K562 (cell line): ENCODE results near the gene GNRHR. TPM values are rescaled to one million over a fixed set of nuclear protein-coding genes. Genes with fewer than 3 reads are reported as not detected.

Experiments used
- ARID1B ChIP-seq: fragments of 450-650 bp; IDR thresholded peaks from 2 replicates; pipeline ENCODE4 v1.6.1; 2016; ENCODE audit warnings: antibody characterized with exemption, mild to moderate bottlenecking, inconsistent platforms
- CBFA2T3 ChIP-seq: fragments of 450-650 bp; IDR thresholded peaks from 2 replicates; pipeline ENCODE4 v1.6.1; 2017
- KDM4B ChIP-seq, 2 experiments: fragments of 450-650 bp in 1 of 2; sonication (generic) in 1 of 2; IDR thresholded peaks; 2 replicates each; pipeline ENCODE4 v1.6.1; 2016 to 2017; ENCODE audit warnings: borderline replicate concordance in 2 of 2, antibody characterized with exemption in 1 of 2, low read depth in 1 of 2, mild to moderate bottlenecking in 1 of 2
- KDM5B ChIP-seq: fragments of 200-600 bp; sonication (generic); IDR thresholded peaks from 2 replicates; pipeline ENCODE4 v1.6.1; 2012; ENCODE audit warnings: low read depth, mild to moderate bottlenecking, moderate library complexity, low read length, control low read depth, inconsistent platforms; ENCODE audit not compliant: insufficient replicate concordance
- MYC ChIP-seq, 2 experiments: fragments of 250-450 bp in 1 of 2; sonication (Bioruptor Pico) in 1 of 2; IDR thresholded peaks; 2 replicates each; pipeline versions ENCODE4 v1.5.1 to v1.6.1; 2012 to 2021; ENCODE audit warnings: low read depth in 2 of 2, borderline replicate concordance in 1 of 2, improper control_type of control experiment in 1 of 2, low read length in 1 of 2, mild to moderate bottlenecking in 1 of 2, moderate library complexity in 1 of 2
- NFATC3 ChIP-seq: fragments of 450-650 bp; IDR thresholded peaks from 2 replicates; pipeline ENCODE4 v1.6.1; 2017; ENCODE audit warnings: mild to moderate bottlenecking
- PCBP1 ChIP-seq: fragments of 200-400 bp; formaldehyde crosslinking; IDR thresholded peaks from 2 replicates; pipeline ENCODE4 v1.6.1; 2018; ENCODE audit warnings: mild to moderate bottlenecking, low read depth, low read length; ENCODE audit not compliant: poor library complexity, severe bottlenecking
- SAFB ChIP-seq: fragments of 200-400 bp; formaldehyde crosslinking; IDR thresholded peaks from 2 replicates; pipeline ENCODE4 v1.6.1; 2017; ENCODE audit warnings: low read depth, low read length, borderline replicate concordance
- SMARCA4 ChIP-seq: fragments of 450-650 bp; IDR thresholded peaks from 2 replicates; pipeline ENCODE4 v1.6.1; 2016
- ZBTB34 ChIP-seq: fragments of 250-450 bp; sonication (Bioruptor Pico); IDR thresholded peaks from 2 replicates; pipeline ENCODE4 v1.8.0; 2021; ENCODE audit warnings: mild to moderate bottlenecking, moderate library complexity
- ZNF586 ChIP-seq: fragments of 450-650 bp; formaldehyde crosslinking; conservative IDR thresholded peaks from 2 replicates; pipeline ENCODE4 v1.4.0; 2020; ENCODE audit warnings: mild to moderate bottlenecking, moderate library complexity
- polyA plus RNA-seq, 8 experiments: library from polyadenylated mRNA; depleted of rRNA in 4 of 8; stranded (reverse) in 5 of 8; unstranded in 3 of 8; fragments of >200 nt; fragmentation: Nextera tagmentation in 2 of 8; fragmentation: Illumina TruSeq in 1 of 8; extraction: Ambion mirVana in 2 of 8; extraction: Trizol in 1 of 8; gene quantifications; 2 replicates each; pipeline versions ENCODE4 v1.2.1 to v1.2.3, GENCODE V29; 2011 to 2014; ENCODE audit warnings: inconsistent platforms in 1 of 8, missing spikeins in 1 of 8
- total RNA-seq, 7 experiments: library from RNA; depleted of rRNA in 6 of 7; stranded (reverse); fragments of >200 nt in 6 of 7; fragmentation: Illumina TruSeq in 2 of 7; extraction: Trizol in 2 of 7; gene quantifications; 2 replicates each; pipeline versions ENCODE4 v1.2.1 to v1.2.3, GENCODE V29; 2011 to 2021; ENCODE audit warnings: low replicate concordance in 1 of 7
- TF ChIP-seq, protein P1 (sequence below), 2 experiments: fragments of 450-650 bp; formaldehyde crosslinking in 1 of 2; IDR thresholded peaks; 2 replicates each; pipeline versions ENCODE4 v1.4.0 to v1.6.1; 2014 to 2020; ENCODE audit warnings: mild to moderate bottlenecking in 2 of 2, borderline replicate concordance in 1 of 2, low read depth in 1 of 2
- TF ChIP-seq, protein P2 (sequence below): fragments of 450-650 bp; formaldehyde crosslinking; conservative IDR thresholded peaks from 2 replicates; pipeline ENCODE4 v1.4.0; 2022; ENCODE audit warnings: mild to moderate bottlenecking, missing genetic modification characterization

Gene GNRHR
- total and polyA plus RNA-seq, 9 of the 15 experiments (the other 6 are each of a cell fraction or from before 2014, with no cell fraction given), result 0.06 to 0.13 TPM; not detected in 7

DNA sequence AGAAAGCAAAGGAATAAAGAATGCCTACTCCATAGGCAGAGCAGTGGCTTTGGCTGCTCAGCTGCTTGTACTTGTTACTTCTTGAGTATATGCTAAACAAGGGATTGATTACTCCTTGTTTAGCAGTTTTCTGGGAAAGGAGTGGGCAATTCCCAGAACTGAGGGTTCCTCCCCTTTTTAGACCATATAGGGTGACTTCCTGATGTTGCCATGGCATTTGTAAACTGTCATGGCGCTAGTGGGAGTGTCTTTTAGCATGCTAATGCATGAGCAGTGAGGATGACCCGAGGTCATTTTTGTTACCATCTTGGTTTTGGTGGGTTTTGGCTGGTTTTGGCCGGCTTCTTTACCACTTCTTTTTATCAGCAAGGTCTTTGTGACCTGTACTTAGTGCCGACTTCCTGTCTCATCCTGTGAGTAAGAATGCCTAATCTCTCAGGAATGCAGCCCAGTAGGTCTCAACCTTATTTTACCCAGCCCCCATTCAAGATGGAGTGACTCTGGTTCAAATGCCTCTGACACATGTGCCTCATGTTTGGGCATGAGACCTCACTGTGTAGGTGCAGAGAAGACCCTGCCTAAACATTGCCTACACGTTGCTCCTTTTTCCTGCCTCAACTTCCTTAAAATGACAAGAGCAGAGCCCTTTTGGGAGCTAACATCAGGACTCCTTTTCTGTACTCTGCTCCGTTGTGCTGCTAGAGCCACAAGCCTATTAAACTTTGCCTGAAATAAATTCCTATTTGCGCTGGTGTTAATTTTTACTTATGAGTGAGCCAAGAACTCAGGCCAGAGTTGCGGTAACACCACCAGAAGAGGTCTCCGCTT, 32.2 kb downstream of the GNRHR start (continued):
- TF ChIP-seq, protein P1, sequence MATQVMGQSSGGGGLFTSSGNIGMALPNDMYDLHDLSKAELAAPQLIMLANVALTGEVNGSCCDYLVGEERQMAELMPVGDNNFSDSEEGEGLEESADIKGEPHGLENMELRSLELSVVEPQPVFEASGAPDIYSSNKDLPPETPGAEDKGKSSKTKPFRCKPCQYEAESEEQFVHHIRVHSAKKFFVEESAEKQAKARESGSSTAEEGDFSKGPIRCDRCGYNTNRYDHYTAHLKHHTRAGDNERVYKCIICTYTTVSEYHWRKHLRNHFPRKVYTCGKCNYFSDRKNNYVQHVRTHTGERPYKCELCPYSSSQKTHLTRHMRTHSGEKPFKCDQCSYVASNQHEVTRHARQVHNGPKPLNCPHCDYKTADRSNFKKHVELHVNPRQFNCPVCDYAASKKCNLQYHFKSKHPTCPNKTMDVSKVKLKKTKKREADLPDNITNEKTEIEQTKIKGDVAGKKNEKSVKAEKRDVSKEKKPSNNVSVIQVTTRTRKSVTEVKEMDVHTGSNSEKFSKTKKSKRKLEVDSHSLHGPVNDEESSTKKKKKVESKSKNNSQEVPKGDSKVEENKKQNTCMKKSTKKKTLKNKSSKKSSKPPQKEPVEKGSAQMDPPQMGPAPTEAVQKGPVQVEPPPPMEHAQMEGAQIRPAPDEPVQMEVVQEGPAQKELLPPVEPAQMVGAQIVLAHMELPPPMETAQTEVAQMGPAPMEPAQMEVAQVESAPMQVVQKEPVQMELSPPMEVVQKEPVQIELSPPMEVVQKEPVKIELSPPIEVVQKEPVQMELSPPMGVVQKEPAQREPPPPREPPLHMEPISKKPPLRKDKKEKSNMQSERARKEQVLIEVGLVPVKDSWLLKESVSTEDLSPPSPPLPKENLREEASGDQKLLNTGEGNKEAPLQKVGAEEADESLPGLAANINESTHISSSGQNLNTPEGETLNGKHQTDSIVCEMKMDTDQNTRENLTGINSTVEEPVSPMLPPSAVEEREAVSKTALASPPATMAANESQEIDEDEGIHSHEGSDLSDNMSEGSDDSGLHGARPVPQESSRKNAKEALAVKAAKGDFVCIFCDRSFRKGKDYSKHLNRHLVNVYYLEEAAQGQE (IDR thresholded peaks at IDR 0.05; ENCODE audit: borderline replicate concordance), result peak; percentile 100
- TF ChIP-seq, protein P1 (CRISPR knock-in tag; IDR thresholded peaks at IDR 0.05; ENCODE audit: low read depth), result peak; percentile 94
- TF ChIP-seq NFATC3, result no peak
- peak; percentile 57 for TF ChIP-seq ARID1B
- peak; percentile 99 for TF ChIP-seq ZNF586
- no peak for TF ChIP-seq PCBP1
- TF ChIP-seq, protein P2, sequence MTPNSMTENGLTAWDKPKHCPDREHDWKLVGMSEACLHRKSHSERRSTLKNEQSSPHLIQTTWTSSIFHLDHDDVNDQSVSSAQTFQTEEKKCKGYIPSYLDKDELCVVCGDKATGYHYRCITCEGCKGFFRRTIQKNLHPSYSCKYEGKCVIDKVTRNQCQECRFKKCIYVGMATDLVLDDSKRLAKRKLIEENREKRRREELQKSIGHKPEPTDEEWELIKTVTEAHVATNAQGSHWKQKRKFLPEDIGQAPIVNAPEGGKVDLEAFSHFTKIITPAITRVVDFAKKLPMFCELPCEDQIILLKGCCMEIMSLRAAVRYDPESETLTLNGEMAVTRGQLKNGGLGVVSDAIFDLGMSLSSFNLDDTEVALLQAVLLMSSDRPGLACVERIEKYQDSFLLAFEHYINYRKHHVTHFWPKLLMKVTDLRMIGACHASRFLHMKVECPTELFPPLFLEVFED (CRISPR knock-in tag), result peak; percentile 100
- peak; percentile 66 for TF ChIP-seq SMARCA4
- TF ChIP-seq MYC (IDR thresholded peaks at IDR 0.05; ENCODE audit: low read depth, low read length), result no peak; the same call in 1 of the 2 replicates
- TF ChIP-seq MYC (CRISPR knock-in tag; IDR thresholded peaks at IDR 0.05; ENCODE audit: borderline replicate concordance, low read depth), result peak; percentile 100
- TF ChIP-seq ZBTB34 (CRISPR knock-in tag), result peak; percentile 100
- peak; percentile 32 for TF ChIP-seq KDM5B
- TF ChIP-seq CBFA2T3, result peak; percentile 66
- no peak for TF ChIP-seq SAFB
- TF ChIP-seq KDM4B (IDR thresholded peaks at IDR 0.05; ENCODE audit: borderline replicate concordance in 2 of 2, low read depth in 1 of 2), result no peak
